OCI-LY7 (cell line): Measurements from ENCODE around the gene IQUB. TPM values are rescaled to one million over a fixed set of nuclear protein-coding genes. Genes with fewer than 3 reads are reported as not detected.

Experiments
- BruUV-seq: library from RNA; stranded (reverse); fragments of 400-500 nt; replicated peaks from 2 replicates; lab custom pipeline; 2021; lab: Mats Ljungman, UMichigan
- CTCF ChIA-PET: fragments of 300-600 bp; sonication (Branson Sonifier 250); formaldehyde crosslinking; loops from one replicate; lab custom pipeline; 2022; ENCODE audit warnings: antibody characterized with exemption; ENCODE audit not compliant: unreplicated experiment; lab: Charles Lee
- POLR2A ChIA-PET: fragments of 300-600 bp; sonication (Branson Sonifier 250); formaldehyde crosslinking; loops from one replicate; lab custom pipeline; 2022; ENCODE audit warnings: antibody characterized with exemption; lab: Charles Lee
- DNase-seq: peaks from one replicate; pipeline ENCODE4 v3.0.0-alpha.2; 2015; ENCODE audit warnings: low spot score
- H2AFZ ChIP-seq: fragments of 200-600 bp; sonication (generic), shearing (Covaris generic); 2 replicates; pipeline ENCODE4 v1.6.1; 2014; ENCODE audit warnings: mild to moderate bottlenecking, antibody characterized with exemption, low read length, moderate library complexity
- H3K27ac ChIP-seq: fragments of 200-600 bp; sonication (generic); 2 replicates; pipeline ENCODE4 v1.5.1; 2014; ENCODE audit warnings: mixed run types, low read depth, mild to moderate bottlenecking, moderate library complexity, low read length, inconsistent platforms; ENCODE audit not compliant: poor library complexity, severe bottlenecking
- H3K36me3 ChIP-seq: fragments of 200-600 bp; sonication (generic); 2 replicates; pipeline ENCODE4 v1.6.1; 2014; ENCODE audit warnings: mild to moderate bottlenecking, antibody characterized with exemption, low read length, moderate library complexity, mixed read lengths; ENCODE audit not compliant: insufficient read depth
- H3K4me1 ChIP-seq: fragments of 200-600 bp; sonication (generic); 2 replicates; pipeline ENCODE4 v1.5.1; 2014; ENCODE audit warnings: mild to moderate bottlenecking, low read length; ENCODE audit not compliant: insufficient read depth, poor library complexity, severe bottlenecking
- H3K4me2 ChIP-seq: fragments of 200-600 bp; sonication (generic); 2 replicates; pipeline ENCODE4 v1.6.1; 2014; ENCODE audit warnings: mild to moderate bottlenecking, low read length
- H3K4me3 ChIP-seq: fragments of 200-600 bp; sonication (generic); 2 replicates; pipeline ENCODE4 v1.5.1; 2014; ENCODE audit warnings: mild to moderate bottlenecking, low read depth, low read length; ENCODE audit not compliant: poor library complexity, severe bottlenecking
- H3K79me2 ChIP-seq: fragments of 200-600 bp; sonication (generic); 2 replicates; pipeline ENCODE4 v1.6.1; 2016; ENCODE audit warnings: low read depth, mild to moderate bottlenecking, low read length, moderate library complexity, mixed read lengths; ENCODE audit not compliant: insufficient read depth
- H3K9me2 ChIP-seq: fragments of 200-600 bp; sonication (generic); 2 replicates; pipeline ENCODE4 v1.6.1; 2016; ENCODE audit warnings: mild to moderate bottlenecking, low read length, mixed read lengths; ENCODE audit not compliant: insufficient read depth
- H3K9me3 ChIP-seq: fragments of 200-600 bp; sonication (generic); 2 replicates; pipeline ENCODE4 v1.6.1; 2014; ENCODE audit warnings: mild to moderate bottlenecking, mixed run types, low read length, mixed read lengths
- H4K20me1 ChIP-seq: fragments of 200-600 bp; sonication (generic); 2 replicates; pipeline ENCODE4 v1.6.1; 2014; ENCODE audit warnings: mild to moderate bottlenecking, antibody characterized with exemption, low read length, moderate library complexity, mixed read lengths; ENCODE audit not compliant: insufficient read depth
- EZH2phosphoT487 ChIP-seq: fragments of 200-600 bp; sonication (generic); IDR thresholded peaks from 2 replicates; pipeline ENCODE4 v1.6.1; 2018; ENCODE audit warnings: low read depth, borderline replicate concordance, mild to moderate bottlenecking, mixed run types, antibody characterized with exemption, low read length, moderate library complexity, mixed read lengths
- intact Hi-C: fragments of 100-400 bp; cut with micrococcal nuclease; formaldehyde crosslinking; loops from one replicate; pipeline ENCODE4 v1.10.0; 2022; ENCODE audit not compliant: unreplicated experiment
- total RNA-seq, 2 experiments: library from RNA; depleted of rRNA in 1 of 2; stranded (reverse); fragments of >200 nt in 1 of 2; shearing (Covaris generic) in 1 of 2; gene quantifications; 2 replicates each; pipeline ENCODE4 v1.2.3, GENCODE V29; 2014 to 2022
- TF ChIP-seq, protein P1 (sequence below): fragments of 200-600 bp; sonication (generic); conservative IDR thresholded peaks from 2 replicates; pipeline ENCODE4 v1.5.1; 2014; ENCODE audit warnings: mild to moderate bottlenecking, antibody characterized with exemption, low read length, moderate library complexity, mixed read lengths

IQUB gene
- total RNA-seq, 2 experiments from 2014 or later, result 0.09 to 0.32 TPM

DNA sequence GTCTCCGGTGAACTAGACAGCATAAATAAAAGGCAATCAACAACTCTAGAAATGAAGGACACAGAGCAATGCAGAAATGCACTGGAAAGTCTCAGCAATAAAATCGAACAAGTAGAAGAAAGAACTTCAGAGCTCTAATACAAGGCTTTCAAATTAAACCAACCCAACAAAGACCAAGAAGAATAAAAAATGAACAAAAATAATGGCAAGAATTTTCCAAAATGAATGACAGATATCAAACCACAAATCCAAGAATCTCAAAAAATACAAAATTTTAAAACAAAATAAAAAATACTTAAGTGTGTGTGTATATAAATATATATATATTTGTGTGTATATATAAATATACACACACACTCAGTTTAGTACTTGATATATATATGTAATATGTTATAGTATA is 110.8 kb downstream of the IQUB start:
- Histone ChIP-seq H4K20me1 (no peaks in the 10 kb centered on the region), H2AFZ (no peak overlapping the region), H3K27ac (no peak overlapping the region), H3K36me3 (no peaks in the 10 kb centered on the region), H3K4me1 (no peaks in the 10 kb centered on the region), H3K4me2 (no peak overlapping the region), H3K9me2 (no peaks in the 10 kb centered on the region), H3K4me3 (no peak overlapping the region), H3K79me2 (no peaks in the 10 kb centered on the region), H3K9me3 (no peaks in the 10 kb centered on the region)
- ChIA-PET CTCF (interaction anchor here (0.6 kb wide), 1 partner anchor 214 kb away, joined by 3 read pairs; no protein-coding TSS in a partner anchor), POLR2A (no interaction called here)
- TF ChIP-seq EZH2phosphoT487, result no peak
- TF ChIP-seq, protein P1, sequence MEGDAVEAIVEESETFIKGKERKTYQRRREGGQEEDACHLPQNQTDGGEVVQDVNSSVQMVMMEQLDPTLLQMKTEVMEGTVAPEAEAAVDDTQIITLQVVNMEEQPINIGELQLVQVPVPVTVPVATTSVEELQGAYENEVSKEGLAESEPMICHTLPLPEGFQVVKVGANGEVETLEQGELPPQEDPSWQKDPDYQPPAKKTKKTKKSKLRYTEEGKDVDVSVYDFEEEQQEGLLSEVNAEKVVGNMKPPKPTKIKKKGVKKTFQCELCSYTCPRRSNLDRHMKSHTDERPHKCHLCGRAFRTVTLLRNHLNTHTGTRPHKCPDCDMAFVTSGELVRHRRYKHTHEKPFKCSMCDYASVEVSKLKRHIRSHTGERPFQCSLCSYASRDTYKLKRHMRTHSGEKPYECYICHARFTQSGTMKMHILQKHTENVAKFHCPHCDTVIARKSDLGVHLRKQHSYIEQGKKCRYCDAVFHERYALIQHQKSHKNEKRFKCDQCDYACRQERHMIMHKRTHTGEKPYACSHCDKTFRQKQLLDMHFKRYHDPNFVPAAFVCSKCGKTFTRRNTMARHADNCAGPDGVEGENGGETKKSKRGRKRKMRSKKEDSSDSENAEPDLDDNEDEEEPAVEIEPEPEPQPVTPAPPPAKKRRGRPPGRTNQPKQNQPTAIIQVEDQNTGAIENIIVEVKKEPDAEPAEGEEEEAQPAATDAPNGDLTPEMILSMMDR, result no peak
- DNase-seq, result no peak
- no TSS peak for BruUV-seq
- intact Hi-C loops, result no loop called here

DNA sequence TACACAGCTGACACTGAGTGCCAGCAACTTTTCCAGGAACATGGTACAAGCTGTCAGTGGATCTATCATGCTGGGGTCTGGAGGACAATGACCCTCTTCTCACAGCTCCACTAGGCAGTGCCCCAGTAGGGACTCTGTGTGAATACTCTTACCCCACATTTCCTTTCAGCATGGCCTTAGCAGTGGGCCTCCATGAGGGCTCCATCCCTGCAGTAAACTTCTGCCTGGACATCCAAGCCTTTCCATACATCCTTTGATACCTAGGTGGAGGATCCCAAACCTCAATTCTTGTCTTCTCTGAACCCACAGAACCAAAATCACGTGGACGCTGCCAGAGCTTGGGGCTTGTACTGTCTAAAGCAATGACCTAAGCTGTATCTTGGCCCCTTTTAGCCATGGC is 116.8 kb downstream of the IQUB start:
- DNase-seq, result peak; percentile 8
- Histone ChIP-seq H3K4me1 (no peaks in the 10 kb centered on the region), H3K4me3 (no peak overlapping the region), H4K20me1 (no peaks in the 10 kb centered on the region), H3K4me2 (no peak overlapping the region), H2AFZ (no peak overlapping the region), H3K36me3 (no peaks in the 10 kb centered on the region), H3K9me2 (no peaks in the 10 kb centered on the region), H3K9me3 (no peaks in the 10 kb centered on the region), H3K79me2 (no peaks in the 10 kb centered on the region), H3K27ac (no peak overlapping the region)
- TF ChIP-seq EZH2phosphoT487, result no peak
- TF ChIP-seq, protein P1, result no peak
- ChIA-PET CTCF (no interaction called here), POLR2A (interaction anchor here (1.3 kb wide), 1 partner anchor 16 kb away, joined by 5 read pairs; no protein-coding TSS in a partner anchor)
- BruUV-seq, result no TSS peak
- intact Hi-C loops, result no loop called here

DNA sequence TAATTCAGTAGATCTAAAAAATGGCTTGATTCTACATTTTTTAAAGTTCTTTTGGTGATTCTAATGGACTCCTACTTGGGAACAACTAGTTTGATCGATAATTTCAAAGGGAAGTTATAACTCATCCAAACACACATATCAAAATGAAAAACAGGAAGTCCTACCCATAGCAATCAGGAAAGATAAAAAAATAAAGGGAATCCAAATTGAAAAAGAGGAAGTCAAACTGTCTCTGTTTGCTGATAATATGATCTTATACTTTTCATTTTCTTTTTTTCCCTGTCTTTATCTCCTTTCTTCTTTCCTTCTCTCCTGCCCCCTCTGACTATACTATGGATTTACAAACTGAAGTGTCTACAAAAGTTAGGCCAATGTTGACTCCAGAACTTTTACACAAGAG is 118.8 kb downstream of the IQUB start:
- H4K20me1 ChIP-seq, result no peaks in the 10 kb centered on the region
- H3K4me2 ChIP-seq, result no peak overlapping the region
- no peak overlapping the region for H2AFZ ChIP-seq
- no peak overlapping the region for H3K27ac ChIP-seq
- H3K4me1 ChIP-seq, result no peaks in the 10 kb centered on the region
- H3K79me2 ChIP-seq, result no peaks in the 10 kb centered on the region
- ChIA-PET CTCF (no interaction called here), POLR2A (no interaction called here)
- H3K36me3 ChIP-seq, result no peaks in the 10 kb centered on the region
- intact Hi-C loops, result no loop called here
- BruUV-seq, result no TSS peak
- no peaks in the 10 kb centered on the region for H3K9me3 ChIP-seq
- no peak for DNase-seq
- no peak overlapping the region for H3K4me3 ChIP-seq
- TF ChIP-seq, protein P1, result no peak
- TF ChIP-seq EZH2phosphoT487, result no peak
- no peaks in the 10 kb centered on the region for H3K9me2 ChIP-seq
